ENCODE measurements around the gene ADCYAP1R1. TPM values are rescaled to one million over a fixed set of nuclear protein-coding genes. Genes with fewer than 3 reads are reported as not detected.

The ADCYAP1R1 gene
- total RNA-seq, 1 experiment from 2014 or later: 0.12 TPM

DNA sequence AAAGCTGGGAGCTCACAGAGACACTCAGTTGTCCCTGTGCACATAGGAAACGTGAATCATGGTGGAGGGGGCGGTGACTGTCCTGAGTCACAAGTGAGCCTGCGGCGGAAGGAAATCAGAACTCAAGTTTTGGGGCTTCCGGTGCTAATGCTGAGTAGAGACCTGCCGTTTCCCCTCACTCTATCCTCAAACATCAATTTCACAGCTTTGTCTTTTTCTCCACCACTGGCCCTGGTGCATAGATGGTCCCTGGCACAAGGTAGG lies 21.9 kb downstream of the ADCYAP1R1 start:
- no peak for DNase-seq (ENCODE audit: low read depth, low spot score)
- RAD21 ChIA-PET (ENCODE audit: low non-redundant PET in 1 of 2, low total read pairs in 2 of 2, uncharacterized antibody in 2 of 2, unreplicated experiment in 2 of 2): no interaction called here

GRCh38 chr7:31074403-31075085 lies 22.4 kb downstream of the ADCYAP1R1 start:
- ATAC-seq: no peak
- Histone ChIP-seq H3K4me2 (ENCODE audit: low read length) (no peak overlapping the region), H2AFZ (ENCODE audit: low read depth, low read length, poor library complexity, severe bottlenecking) (no peak overlapping the region), H4K20me1 (ENCODE audit: insufficient read depth) (no peaks in the 10 kb centered on the region), H3K4me1 (ENCODE audit: control insufficient read depth in 1 of 2, insufficient read depth in 2 of 2, low read length in 2 of 2) (no peaks in the 10 kb centered on the region), H3K4me3 (replicated peaks in 1 of 2; ENCODE audit: low read depth in 1 of 2, low read length in 2 of 2) (no peak overlapping the region), H3K27ac (ENCODE audit: low read depth, low read length) (no peak overlapping the region), H3K27me3 (ENCODE audit: insufficient read depth, low read length) (peaks cover 36% of the 10 kb centered on the region), H3K9ac (ENCODE audit: low read length) (no peak overlapping the region), H3K9me3 (ENCODE audit: control insufficient read depth in 1 of 2, insufficient read depth in 1 of 2, low read depth in 1 of 2, low read length in 2 of 2) (no peaks in the 10 kb centered on the region), H3K79me2 (ENCODE audit: insufficient read depth, low read length) (no peaks in the 10 kb centered on the region), H3K36me3 (ENCODE audit: control insufficient read depth in 1 of 2, insufficient read depth in 2 of 2, low read length in 2 of 2) (no peaks in the 10 kb centered on the region), H3K9me2 (ENCODE audit: insufficient read depth) (no peaks in the 10 kb centered on the region)
- RAD21 ChIA-PET (ENCODE audit: low non-redundant PET in 1 of 2, low total read pairs in 2 of 2, uncharacterized antibody in 2 of 2, unreplicated experiment in 2 of 2): no interaction called here
- BruUV-seq (replicated peaks): no TSS peak
- TF ChIP-seq YY1 (IDR thresholded peaks at IDR 0.05; ENCODE audit: extremely low read depth, insufficient replicate concordance, low read depth, low read length) (no peak), EZH2phosphoT487 (IDR thresholded peaks at IDR 0.05; ENCODE audit: borderline replicate concordance) (no peak)
- CTCF ChIA-PET: interaction anchor here (1.3 to 1.8 kb wide), 2 partner anchors 13 to 48 kb away, joined by 3 to 5 read pairs; no protein-coding TSS in a partner anchor
- no peak for DNase-seq (ENCODE audit: low read depth, low spot score)
- POLR2A ChIA-PET: no interaction called here
- intact Hi-C loops (cut with micrococcal nuclease): no loop called here

More for the DNA sequence above, 21.9 kb downstream of the ADCYAP1R1 start:
- BruUV-seq (replicated peaks): no TSS peak
- Histone ChIP-seq H3K36me3 (ENCODE audit: control insufficient read depth in 1 of 2, insufficient read depth in 2 of 2, low read length in 2 of 2) (no peaks in the 10 kb centered on the region), H3K4me2 (ENCODE audit: low read length) (no peak overlapping the region), H3K79me2 (ENCODE audit: insufficient read depth, low read length) (no peaks in the 10 kb centered on the region), H3K27ac (ENCODE audit: low read depth, low read length) (no peak overlapping the region), H3K4me3 (replicated peaks in 1 of 2; ENCODE audit: low read depth in 1 of 2, low read length in 2 of 2) (no peak overlapping the region), H2AFZ (ENCODE audit: low read depth, low read length, poor library complexity, severe bottlenecking) (no peak overlapping the region), H3K9me3 (ENCODE audit: control insufficient read depth in 1 of 2, insufficient read depth in 1 of 2, low read depth in 1 of 2, low read length in 2 of 2) (no peaks in the 10 kb centered on the region), H3K9ac (ENCODE audit: low read length) (no peak overlapping the region), H3K27me3 (ENCODE audit: insufficient read depth, low read length) (peaks cover 32% of the 10 kb centered on the region), H3K9me2 (ENCODE audit: insufficient read depth) (no peaks in the 10 kb centered on the region), H4K20me1 (ENCODE audit: insufficient read depth) (no peaks in the 10 kb centered on the region), H3K4me1 (ENCODE audit: control insufficient read depth in 1 of 2, insufficient read depth in 2 of 2, low read length in 2 of 2) (no peaks in the 10 kb centered on the region)
- TF ChIP-seq ELF1 (IDR thresholded peaks at IDR 0.05; ENCODE audit: borderline replicate concordance, low read depth): no peak
- intact Hi-C loops (cut with micrococcal nuclease): no loop called here
- POLR2A ChIA-PET: no interaction called here
- CTCF ChIA-PET: interaction anchor here (1.3 to 1.8 kb wide), 2 partner anchors 13 to 48 kb away, joined by 3 to 5 read pairs; no protein-coding TSS in a partner anchor
- no peak for ATAC-seq

Data from HCT116 (cell line).